HFFc6 (cell line): ENCODE measurements around the gene TMEM258. TPM values are rescaled to one million over a fixed set of nuclear protein-coding genes. Genes with fewer than 3 reads are reported as not detected.

ENCODE experiments used
- DNase-seq: peaks from one replicate; pipeline ENCODE4 v3.0.0-alpha.2; 2018
- H3K27ac Mint-ChIP-seq: 2 replicates; pipeline ENCODE4 v1.8.0; 2020; ENCODE audit warnings: mild to moderate bottlenecking, mixed read lengths
- H3K27me3 Mint-ChIP-seq: 2 replicates; pipeline ENCODE4 v1.8.0; 2021; ENCODE audit warnings: mild to moderate bottlenecking, moderate library complexity, mixed read lengths; ENCODE audit not compliant: insufficient read depth
- H3K36me3 Mint-ChIP-seq: 2 replicates; pipeline ENCODE4 v1.8.0; 2021; ENCODE audit warnings: low read depth, mixed read lengths
- H3K4me1 Mint-ChIP-seq: 2 replicates; pipeline ENCODE4 v1.8.0; 2020; ENCODE audit warnings: low read depth, mixed read lengths
- H3K4me3 Mint-ChIP-seq: 2 replicates; pipeline ENCODE4 v1.8.0; 2020; ENCODE audit warnings: mild to moderate bottlenecking, moderate library complexity, mixed read lengths
- H3K9me3 Mint-ChIP-seq: 2 replicates; pipeline ENCODE4 v1.8.0; 2020; ENCODE audit warnings: mild to moderate bottlenecking, mixed read lengths
- CTCF ChIP-seq: fragments of 200-600 bp; sonication (generic); IDR thresholded peaks from 2 replicates; pipeline ENCODE4 v1.5.0; 2021; ENCODE audit warnings: antibody characterized with exemption, mild to moderate bottlenecking
- total RNA-seq, 6 experiments: library from RNA; stranded (reverse); fragmentation: NEBNext Ultra II Directional; extraction: Animal tissue kit (Norgen Biotek cat#: 25700); gene quantifications; 2 replicates in 1 of 6; 3 replicates in 5 of 6; pipeline ENCODE4 v1.2.3, GENCODE V29; 2021

The TMEM258 gene
- total RNA-seq, 6 experiments from 2014 or later, result 134 to 173 (median 145) TPM

- H3K36me3 Mint-ChIP-seq, result no peaks in the 10 kb centered on the region
- peak overlapping the region; percentile 60; the same call in 1 of the 2 replicates for H3K4me3 Mint-ChIP-seq
- H3K9me3 Mint-ChIP-seq, result no peaks in the 10 kb centered on the region
- no peak overlapping the region for H3K27ac Mint-ChIP-seq
- H3K27me3 Mint-ChIP-seq, result peaks cover 4% of the 10 kb centered on the region
- H3K4me1 Mint-ChIP-seq, result peaks cover 13% of the 10 kb centered on the region
- no peak for DNase-seq
- no peak for TF ChIP-seq CTCF
These were observed 39.4 kb downstream of the TMEM258 start for GRCh38 chr11:61752925-61753521.

- no peaks in the 10 kb centered on the region for H3K9me3 Mint-ChIP-seq
- peaks cover 13% of the 10 kb centered on the region for H3K4me1 Mint-ChIP-seq
- DNase-seq, result peak; percentile 5
- peak within 1 kb of the TSS; percentile 66 for H3K4me3 Mint-ChIP-seq
- no peak within 1 kb of the TSS for H3K27ac Mint-ChIP-seq
- H3K27me3 Mint-ChIP-seq, result peaks cover 4% of the 10 kb centered on the region
- peak; percentile 68 for TF ChIP-seq CTCF
- H3K36me3 Mint-ChIP-seq, result no peaks in the 10 kb centered on the region
These were observed 40.1 kb downstream of the TMEM258 start, which contains the start of gene MYRF for GRCh38 chr11:61752117-61752924. MYRF (plus strand) TSS chr11:61752636; CDS start chr11:61752745, 109 bp downstream.

GRCh38 chr11:61751384-61751783, 41.0 kb downstream of the TMEM258 start:
- Mint-ChIP-seq H3K4me1 (peaks cover 8% of the 10 kb centered on the region), H3K4me3 (0 out of 2 replicates have a peak overlapping the region, but pooled peaks have one; percentile 0), H3K9me3 (no peaks in the 10 kb centered on the region), H3K27ac (no peak overlapping the region), H3K36me3 (no peaks in the 10 kb centered on the region), H3K27me3 (peaks cover 4% of the 10 kb centered on the region)
- no peak for DNase-seq
- TF ChIP-seq CTCF, result no peak

- no peak for DNase-seq
- Mint-ChIP-seq H3K27ac (no peak overlapping the region), H3K36me3 (no peaks in the 10 kb centered on the region), H3K9me3 (no peaks in the 10 kb centered on the region), H3K27me3 (peaks cover 4% of the 10 kb centered on the region), H3K4me3 (0 out of 2 replicates have a peak overlapping the region, but pooled peaks have one; percentile 0), H3K4me1 (peaks cover 2% of the 10 kb centered on the region)
- no peak for TF ChIP-seq CTCF
These were observed 41.6 kb downstream of the TMEM258 start for GRCh38 chr11:61750631-61751273.

- Mint-ChIP-seq H3K27me3 (peaks cover 4% of the 10 kb centered on the region), H3K36me3 (no peaks in the 10 kb centered on the region), H3K4me3 (no peak overlapping the region), H3K9me3 (no peaks in the 10 kb centered on the region), H3K4me1 (no peaks in the 10 kb centered on the region), H3K27ac (no peak overlapping the region)
- DNase-seq, result no peak
- TF ChIP-seq CTCF, result no peak
These were observed 42.7 kb downstream of the TMEM258 start for GRCh38 chr11:61749591-61750217.
